Endothelial cell of umbilical vein (primary cell): ENCODE data around the gene RHAG. TPM values are rescaled to one million over a fixed set of nuclear protein-coding genes. Genes with fewer than 3 reads are reported as not detected.

Experiments used
- BruUV-seq: library from RNA; stranded (reverse); fragments of 400-500 nt; replicated peaks from 2 replicates; lab custom pipeline; 2021; lab: Mats Ljungman, UMichigan
- CTCF ChIA-PET: fragments of 300-600, 350-600 bp; sonication (Branson Sonifier 250); formaldehyde crosslinking; loops from one replicate; lab custom pipeline; 2021; ENCODE audit warnings: antibody characterized with exemption, inconsistent platforms; lab: Charles Lee
- POLR2A ChIA-PET: fragments of 300-600, 350-600 bp; sonication (Branson Sonifier 250); formaldehyde crosslinking; loops from one replicate; lab custom pipeline; 2021; ENCODE audit warnings: antibody characterized with exemption, inconsistent platforms; lab: Charles Lee
- DNase-seq: peaks from one replicate; pipeline ENCODE4 v3.0.0-alpha.2; 2011; ENCODE audit warnings: low read depth, low spot score
- FAIRE-seq: peaks from 2 replicates; lab custom pipeline; 2011; peaks lifted over from hg19 to GRCh38; lab: Jason Lieb, UNC
- H2AFZ ChIP-seq: 2 replicates; pipeline ENCODE4 v1.6.0; 2012; ENCODE audit warnings: low read depth, low read length, control low read depth, inconsistent platforms
- H3K27ac ChIP-seq: 2 replicates; pipeline ENCODE4 v1.5.1; 2011; ENCODE audit warnings: low read depth, mild to moderate bottlenecking, control low read depth, low read length, moderate library complexity; ENCODE audit not compliant: insufficient read depth
- H3K27me3 ChIP-seq, 2 experiments: 2 replicates each; pipeline versions ENCODE4 v1.6.0 to v1.6.1; 2011; ENCODE audit warnings: low read length in 2 of 2, mixed read lengths in 1 of 2; ENCODE audit not compliant: control insufficient read depth in 2 of 2, insufficient read depth in 2 of 2
- H3K36me3 ChIP-seq, 2 experiments: 2 replicates in 1 of 2; 3 replicates in 1 of 2; pipeline ENCODE4 v1.5.1; 2011; ENCODE audit warnings: low read length in 2 of 2, mild to moderate bottlenecking in 1 of 2, moderate library complexity in 1 of 2; ENCODE audit not compliant: control insufficient read depth in 2 of 2, insufficient read depth in 2 of 2; ENCODE audit errors: extremely low read depth in 1 of 2
- H3K4me1 ChIP-seq: 3 replicates; pipeline ENCODE4 v1.5.1; 2011; ENCODE audit warnings: mild to moderate bottlenecking, low read length; ENCODE audit not compliant: control insufficient read depth, insufficient read depth; ENCODE audit errors: extremely low read depth
- H3K4me2 ChIP-seq: 2 replicates; pipeline ENCODE4 v1.6.1; 2011; ENCODE audit warnings: low read length, control low read depth, mixed read lengths; ENCODE audit not compliant: insufficient read depth
- H3K4me3 ChIP-seq, 3 experiments: fragments of 200-600 bp in 1 of 3; sonication (generic), shearing (Covaris generic) in 1 of 3; replicated peaks in 1 of 3; 2 replicates each; pipeline ENCODE4 v1.5.1; 2011 to 2016; ENCODE audit warnings: control low read depth in 3 of 3, low read length in 3 of 3, mild to moderate bottlenecking in 2 of 3, inconsistent platforms in 1 of 3, low read depth in 1 of 3, moderate library complexity in 1 of 3; ENCODE audit not compliant: insufficient read depth in 1 of 3
- H3K79me2 ChIP-seq: 2 replicates; pipeline ENCODE4 v1.6.0; 2012; ENCODE audit warnings: low read length, inconsistent platforms; ENCODE audit not compliant: control insufficient read depth, insufficient read depth
- H3K9ac ChIP-seq: replicated peaks from 2 replicates; pipeline ENCODE3; 2011; ENCODE audit warnings: low read length, control low read depth; ENCODE audit not compliant: insufficient read depth; ENCODE audit errors: extremely low read depth
- H3K9me1 ChIP-seq: replicated peaks from 3 replicates; pipeline ENCODE4 v1.6.0; 2011; ENCODE audit warnings: mild to moderate bottlenecking, low read length; ENCODE audit not compliant: control insufficient read depth, insufficient read depth; ENCODE audit errors: extremely low read depth
- H3K9me3 ChIP-seq: replicated peaks from 2 replicates; pipeline ENCODE4 v1.5.1; 2012; ENCODE audit warnings: low read length, inconsistent platforms; ENCODE audit not compliant: control insufficient read depth, insufficient read depth
- H4K20me1 ChIP-seq: replicated peaks from 2 replicates; pipeline ENCODE3; 2011; ENCODE audit warnings: mild to moderate bottlenecking, low read length; ENCODE audit not compliant: control insufficient read depth, insufficient read depth; ENCODE audit errors: extremely low read depth
- CTCF ChIP-seq, 2 donors: IDR thresholded peaks; 1 replicate in 1 of 2; 2 replicates in 1 of 2; pipeline ENCODE4 v1.5.1; 2011; ENCODE audit warnings: low read length in 2 of 2, mild to moderate bottlenecking in 2 of 2, moderate library complexity in 2 of 2, control low read depth in 1 of 2, inconsistent platforms in 1 of 2, low read depth in 1 of 2; ENCODE audit not compliant: insufficient read depth in 1 of 2; ENCODE audit errors: extremely low read depth in 1 of 2
- EZH2 ChIP-seq: IDR thresholded peaks from 2 replicates; pipeline ENCODE4 v1.6.1; 2012; ENCODE audit warnings: borderline replicate concordance, low read depth, mild to moderate bottlenecking, moderate library complexity, low read length, inconsistent platforms; ENCODE audit not compliant: severe bottlenecking
- FOS ChIP-seq: IDR thresholded peaks from 2 replicates; pipeline ENCODE4 v1.6.1; 2011; ENCODE audit warnings: mild to moderate bottlenecking, low read length, moderate library complexity, borderline replicate concordance; ENCODE audit not compliant: insufficient read depth
- GATA2 ChIP-seq: IDR thresholded peaks from 2 replicates; pipeline ENCODE4 v1.7.0; 2011; ENCODE audit warnings: low read depth, mild to moderate bottlenecking, moderate library complexity, mixed read lengths, low read length; ENCODE audit not compliant: insufficient read length, insufficient read depth
- JUN ChIP-seq: IDR thresholded peaks from 2 replicates; pipeline ENCODE4 v1.6.1; 2011; ENCODE audit warnings: borderline replicate concordance, low read depth; ENCODE audit not compliant: insufficient read length, insufficient read depth
- MYC ChIP-seq: IDR thresholded peaks from one replicate; pipeline ENCODE4 v1.6.1; 2011; ENCODE audit warnings: mild to moderate bottlenecking, low read depth, low read length
- POLR2A ChIP-seq: IDR thresholded peaks from 2 replicates; pipeline ENCODE4 v1.6.1; 2012; ENCODE audit warnings: low read depth, mild to moderate bottlenecking, control low read depth, low read length
- POLR2AphosphoS5 ChIP-seq: IDR thresholded peaks from 2 replicates; pipeline ENCODE4 v1.6.1; 2012; ENCODE audit warnings: low read depth, mild to moderate bottlenecking, control low read depth, low read length, moderate library complexity; ENCODE audit not compliant: insufficient read depth
- dilution Hi-C: fragments of 300-500 bp; cut with MboI; formaldehyde crosslinking; loops from one replicate; pipeline ENCODE4 v1.15.0; 2019; ENCODE audit warnings: low sequenced_read_pairs; ENCODE audit not compliant: extremely low pct_ligation_motif_present
- intact Hi-C: fragments of 100-400 bp; cut with micrococcal nuclease; formaldehyde crosslinking; loops from one replicate; pipeline ENCODE4 v1.10.0; 2022
- polyA plus RNA-seq, 4 experiments: library from polyadenylated mRNA; depleted of rRNA in 3 of 4; stranded (reverse) in 3 of 4; unstranded in 1 of 4; fragments of >200 nt; gene quantifications; 2 replicates each; pipeline versions ENCODE4 v1.2.1 to v1.2.3, GENCODE V29; 2011 to 2012; ENCODE audit warnings: missing spikeins in 1 of 4
- total RNA-seq: library from RNA; stranded (reverse); gene quantifications from 2 replicates; pipeline ENCODE4 v1.2.3, GENCODE V29; 2021
- TF ChIP-seq, protein P1 (sequence below): IDR thresholded peaks from 2 replicates; pipeline ENCODE4 v1.6.1; 2011; ENCODE audit not compliant: insufficient read depth, insufficient read length

RHAG gene
- total and polyA plus RNA-seq, 2 donors (not counting 3 experiments of a cell fraction or from before 2014, with no cell fraction given) = not detected

GRCh38 chr6:49565855-49566254 lies 70.8 kb downstream of the RHAG start:
- CTCF ChIA-PET = interaction anchor here (1.0 to 17.7 kb wide), 6 partner anchors 12 to 41 kb away, joined by 3 to 205 read pairs (median 7); no protein-coding TSS in a partner anchor
- H3K79me2 ChIP-seq = no peaks in the 10 kb centered on the region
- no peak overlapping the region for H3K4me3 ChIP-seq
- intact Hi-C loops (loop anchor here (1.0 to 2.0 kb wide), 6 partner anchors 10 to 1095 kb away; no protein-coding TSS in a partner anchor), dilution Hi-C loops (no loop called here)
- H3K9me1 ChIP-seq = no peaks in the 10 kb centered on the region
- FAIRE-seq (peak; percentile 96), DNase-seq (peak; percentile 97)
- no peak overlapping the region for H2AFZ ChIP-seq
- no peaks in the 10 kb centered on the region for H3K9me3 ChIP-seq
- H3K27me3 ChIP-seq = no peaks in the 10 kb centered on the region
- POLR2A ChIA-PET = interaction anchor here (1.1 kb wide), 1 partner anchor 33 kb away, joined by 3 read pairs; no protein-coding TSS in a partner anchor
- H4K20me1 ChIP-seq = no peaks in the 10 kb centered on the region
- peak overlapping the region; percentile 59 for H3K9ac ChIP-seq
- peak overlapping the region; percentile 97 for H3K27ac ChIP-seq
- TF ChIP-seq MYC (no peak), POLR2A (peak; percentile 61), POLR2AphosphoS5 (peak; percentile 89), GATA2 (no peak), EZH2 (no peak), CTCF (IDR thresholded peaks at IDR 0.05; ENCODE audit: extremely low read depth in 1 of 2, insufficient read depth in 1 of 2, low read depth in 1 of 2, low read length in 2 of 2) (no peak), JUN (peak; percentile 98), FOS (peak; percentile 88)
- TF ChIP-seq, protein P1, sequence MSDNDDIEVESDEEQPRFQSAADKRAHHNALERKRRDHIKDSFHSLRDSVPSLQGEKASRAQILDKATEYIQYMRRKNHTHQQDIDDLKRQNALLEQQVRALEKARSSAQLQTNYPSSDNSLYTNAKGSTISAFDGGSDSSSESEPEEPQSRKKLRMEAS = peak; percentile 45
- H3K4me2 ChIP-seq = peak overlapping the region; percentile 33
- H3K36me3 ChIP-seq = no peaks in the 10 kb centered on the region
- peaks cover 46% of the 10 kb centered on the region for H3K4me1 ChIP-seq
- BruUV-seq = no TSS peak
